Regular cardiac myocyte (primary cell): ENCODE results near the gene SP8. TPM values are rescaled to one million over a fixed set of nuclear protein-coding genes. Genes with fewer than 3 reads are reported as not detected.

Experiments used
- total RNA-seq: library from RNA; depleted of rRNA; stranded (reverse); fragments of >200 nt; gene quantifications from 2 replicates; pipeline ENCODE4 v1.2.3, GENCODE V29; 2014

The SP8 gene
- total RNA-seq: not detected in 2 replicates

GRCh38 chr7:20786779-20787659 lies at the start of gene SP8:
SP8 (minus strand) TSS chr7:20786886; CDS start chr7:20786798, 88 bp downstream.

Other genes with a start within 250 kb of the SP8 start
- under 0.01 TPM in 1 of 2 replicates, not detected in the other for gene ABCB5, start 171.2 kb downstream of the SP8 start, total RNA-seq